GM23248 (cell line): ENCODE data around the gene PARG. TPM values are rescaled to one million over a fixed set of nuclear protein-coding genes. Genes with fewer than 3 reads are reported as not detected.
"Not testable (repeated sequence)": the region's sequence is repeated elsewhere in the genome, so short reads cannot be mapped to it uniquely, and the experiment has no call there.

Experiments
- DNase-seq: peaks from one replicate; pipeline ENCODE4 v3.0.0-alpha.2; 2015
- H2AFZ ChIP-seq: fragments of 200-600 bp; sonication (generic); 2 replicates; pipeline ENCODE4 v1.6.1; 2016; ENCODE audit warnings: antibody characterized with exemption
- H3F3A ChIP-seq: fragments of 200-600 bp; sonication (generic); 2 replicates; pipeline ENCODE4 v1.6.1; 2016; ENCODE audit warnings: mild to moderate bottlenecking, antibody characterized with exemption, mixed run types; ENCODE audit not compliant: insufficient read depth
- H3K27ac ChIP-seq: fragments of 200-600 bp; sonication (generic); 2 replicates; pipeline ENCODE4 v1.5.1; 2016; ENCODE audit warnings: mild to moderate bottlenecking
- H3K27me3 ChIP-seq: fragments of 200-600 bp; sonication (generic); replicated peaks from 2 replicates; pipeline ENCODE4 v1.6.1; 2016; ENCODE audit warnings: mild to moderate bottlenecking; ENCODE audit not compliant: insufficient read depth
- H3K36me3 ChIP-seq: fragments of 200-600 bp; sonication (generic); 2 replicates; pipeline ENCODE4 v1.6.1; 2016; ENCODE audit warnings: low read depth, mild to moderate bottlenecking
- H3K4me1 ChIP-seq: fragments of 200-600 bp; sonication (generic); 2 replicates; pipeline ENCODE4 v1.6.1; 2016; ENCODE audit warnings: mild to moderate bottlenecking; ENCODE audit not compliant: insufficient read depth
- H3K4me2 ChIP-seq: fragments of 200-600 bp; sonication (generic); one replicate; pipeline ENCODE4 v1.6.1; 2016; ENCODE audit warnings: mild to moderate bottlenecking; ENCODE audit not compliant: unreplicated experiment
- H3K4me3 ChIP-seq: fragments of 200-600 bp; sonication (generic); 2 replicates; pipeline ENCODE4 v1.5.1; 2016; ENCODE audit warnings: mild to moderate bottlenecking
- H3K79me2 ChIP-seq: fragments of 200-600 bp; sonication (generic); 2 replicates; pipeline ENCODE4 v1.6.1; 2016; ENCODE audit warnings: mild to moderate bottlenecking; ENCODE audit not compliant: insufficient read depth
- H3K9ac ChIP-seq: fragments of 200-600 bp; sonication (generic); 2 replicates; pipeline ENCODE4 v1.6.1; 2016; ENCODE audit warnings: mild to moderate bottlenecking
- H3K9me2 ChIP-seq: fragments of 200-600 bp; sonication (generic); 2 replicates; pipeline ENCODE4 v1.6.1; 2016; ENCODE audit warnings: mixed run types, mild to moderate bottlenecking, moderate library complexity; ENCODE audit not compliant: insufficient read depth
- H3K9me3 ChIP-seq: fragments of 200-600 bp; sonication (generic); one replicate; pipeline ENCODE4 v1.6.1; 2017; ENCODE audit warnings: low read depth
- H4K20me1 ChIP-seq: fragments of 200-600 bp; sonication (generic); 2 replicates; pipeline ENCODE4 v1.6.0; 2016; ENCODE audit not compliant: insufficient read depth
- EZH2 ChIP-seq: fragments of 200-600 bp; sonication (generic); IDR thresholded peaks from 2 replicates; pipeline ENCODE4 v1.6.1; 2018; ENCODE audit warnings: antibody characterized with exemption, mild to moderate bottlenecking; ENCODE audit not compliant: insufficient read depth, poor library complexity, severe bottlenecking
- EZH2phosphoT487 ChIP-seq: fragments of 200-600 bp; sonication (generic); IDR thresholded peaks from 2 replicates; pipeline ENCODE4 v1.6.1; 2018; ENCODE audit warnings: antibody characterized with exemption, moderate library complexity, mild to moderate bottlenecking, low read depth; ENCODE audit not compliant: insufficient read depth
- WGBS, 2 experiments: methylation state at CpG; one replicate each; pipeline ENCODE4 v1.1.6; 2015 to 2017; ENCODE audit warnings: low lambda C conversion rate in 2 of 2, low coverage in 1 of 2; ENCODE audit errors: missing lambda C conversion rate in 2 of 2; 5-methylcytosine and 5-hydroxymethylcytosine counted together
- in situ Hi-C: fragments of 300-500 bp; cut with MboI; formaldehyde crosslinking; loops from 2 replicates; pipeline ENCODE4 v1.15.0; 2020
- polyA plus RNA-seq: library from polyadenylated mRNA; unstranded; fragments of >200 nt; fragmentation: Nextera tagmentation; extraction: Ambion mirVana; gene quantifications from 2 replicates; pipeline ENCODE4 v1.2.1, GENCODE V29; 2016
- total RNA-seq: library from RNA; depleted of rRNA; stranded (reverse); fragments of >200 nt; shearing (Covaris generic); gene quantifications from 2 replicates; pipeline ENCODE4 v1.2.3, GENCODE V29; 2014

Gene PARG
- total and polyA plus RNA-seq, 2 experiments from 2014 or later, result 15.0 to 26.0 TPM

GRCh38 chr10:49859933-49860332 is 81.9 kb downstream of the PARG start:
- H3K79me2 ChIP-seq, H3K4me2 ChIP-seq, H3K27me3 ChIP-seq, H2AFZ ChIP-seq, H3F3A ChIP-seq, H4K20me1 ChIP-seq, H3K4me3 ChIP-seq, H3K9ac ChIP-seq, in situ Hi-C loops, H3K27ac ChIP-seq, DNase-seq, H3K36me3 ChIP-seq, H3K9me2 ChIP-seq, H3K4me1 ChIP-seq, H3K9me3 ChIP-seq: not testable (repeated sequence)
- WGBS, 2 experiments, result 98 to 100% methylated on average over 5 of the region's 5 CpGs

- H3K9me2 ChIP-seq, H3K9me3 ChIP-seq, DNase-seq, H3K27me3 ChIP-seq, in situ Hi-C loops, H3K9ac ChIP-seq, H3K79me2 ChIP-seq, H3K27ac ChIP-seq, H2AFZ ChIP-seq, H3F3A ChIP-seq, H4K20me1 ChIP-seq, H3K4me3 ChIP-seq, H3K4me2 ChIP-seq, H3K4me1 ChIP-seq, H3K36me3 ChIP-seq: not testable (repeated sequence)
- 74 to 87% methylated on average over 1 of the region's 1 CpG for WGBS, 2 experiments
These were observed 83.0 kb downstream of the PARG start for GRCh38 chr10:49858697-49859382.

- DNase-seq, H3K36me3 ChIP-seq, H3K9me2 ChIP-seq, H3K79me2 ChIP-seq, H3F3A ChIP-seq, H3K4me2 ChIP-seq, H3K9ac ChIP-seq, H3K27ac ChIP-seq, H4K20me1 ChIP-seq, H3K27me3 ChIP-seq, in situ Hi-C loops, H3K4me3 ChIP-seq, H2AFZ ChIP-seq, H3K9me3 ChIP-seq, H3K4me1 ChIP-seq: not testable (repeated sequence)
- 91% methylated on average over 4 of the region's 4 CpGs for WGBS, 2 experiments
These were observed 92.3 kb downstream of the PARG start for GRCh38 chr10:49849520-49849919.

- Histone ChIP-seq H2AFZ (no peak overlapping the region), H3K4me2 (no peak overlapping the region), H3K27ac (no peak overlapping the region), H3K27me3 (no peaks in the 10 kb centered on the region), H3K36me3 (peaks cover 18% of the 10 kb centered on the region), H3K9ac (no peak overlapping the region), H3K9me3 (no peaks in the 10 kb centered on the region), H3K9me2 (no peaks in the 10 kb centered on the region), H4K20me1 (no peaks in the 10 kb centered on the region), H3K79me2 (no peaks in the 10 kb centered on the region), H3K4me3 (no peak overlapping the region), H3K4me1 (peaks cover 9% of the 10 kb centered on the region), H3F3A (peaks cover 4% of the 10 kb centered on the region; the same call in 1 of the 2 replicates)
- DNase-seq, result peak; percentile 55
- in situ Hi-C loops, result no loop called here
- WGBS, 2 experiments, result 92 to 94% methylated on average over 7 of the region's 7 CpGs
- no peak for TF ChIP-seq EZH2phosphoT487
- no peak for TF ChIP-seq EZH2
These were observed 96.8 kb downstream of the PARG start for GRCh38 chr10:49844775-49845595.

GRCh38 chr10:49842333-49842628 is 99.5 kb downstream of the PARG start:
- in situ Hi-C loops, H3K4me2 ChIP-seq, H3K9ac ChIP-seq, H3K4me1 ChIP-seq, H3K9me2 ChIP-seq, H4K20me1 ChIP-seq, H3K27ac ChIP-seq, H3K4me3 ChIP-seq, H3K9me3 ChIP-seq, H3K79me2 ChIP-seq, H2AFZ ChIP-seq, H3F3A ChIP-seq, DNase-seq, H3K27me3 ChIP-seq: not testable (repeated sequence)
- peaks cover 18% of the 10 kb centered on the region for H3K36me3 ChIP-seq
